ENCODE results near the gene CADM1.

The CADM1 gene

GRCh38 chr11:115237578-115237977 is 266.6 kb downstream of the CADM1 start:
- DNase-seq = no peak

GRCh38 chr11:115234794-115235193 is 269.4 kb downstream of the CADM1 start:
- DNase-seq = no peak

- no peak for DNase-seq
Observed at GRCh38 chr11:115226556-115226955, 277.7 kb downstream of the CADM1 start.

- DNase-seq = no peak
Observed at GRCh38 chr11:115224551-115224950, 279.7 kb downstream of the CADM1 start.

GRCh38 chr11:115222863-115223530 is 281.2 kb downstream of the CADM1 start:
- no peak for DNase-seq

GRCh38 chr11:115222218-115222862 is 281.9 kb downstream of the CADM1 start:
- no peak for DNase-seq

- no peak for DNase-seq
Observed at GRCh38 chr11:115221461-115222069, 282.6 kb downstream of the CADM1 start.

- DNase-seq = no peak
Observed at GRCh38 chr11:115220911-115221310, 283.3 kb downstream of the CADM1 start.

- DNase-seq = no peak
Observed at GRCh38 chr11:115220423-115220822, 283.8 kb downstream of the CADM1 start.

- no peak for DNase-seq
Observed at GRCh38 chr11:115219376-115219775, 284.8 kb downstream of the CADM1 start.

- DNase-seq = no peak
Observed at GRCh38 chr11:115217726-115218311, 286.4 kb downstream of the CADM1 start.

GRCh38 chr11:115215694-115216617 is 288.3 kb downstream of the CADM1 start:
- DNase-seq = no peak

GRCh38 chr11:115214644-115215234 is 289.5 kb downstream of the CADM1 start:
- DNase-seq = no peak

- DNase-seq = no peak
Observed at GRCh38 chr11:115213007-115213406, 291.2 kb downstream of the CADM1 start.

GRCh38 chr11:115208808-115209259 is 295.4 kb downstream of the CADM1 start:
- DNase-seq = no peak

- DNase-seq = no peak
Observed at GRCh38 chr11:115207916-115208315, 296.3 kb downstream of the CADM1 start.

- DNase-seq = no peak
Observed at GRCh38 chr11:115207166-115207591, 297.0 kb downstream of the CADM1 start.

GRCh38 chr11:115206365-115207022 is 297.7 kb downstream of the CADM1 start:
- DNase-seq = no peak

GRCh38 chr11:115202900-115203552 is 301.2 kb downstream of the CADM1 start:
- no peak for DNase-seq

GRCh38 chr11:115202074-115202473 is 302.1 kb downstream of the CADM1 start:
- DNase-seq = no peak
